Loucy (cell line): ENCODE data around the gene PLPP3.

ENCODE experiments used
- H2AFZ ChIP-seq: fragments of 200-600 bp; sonication (generic); 2 replicates; pipeline ENCODE4 v1.6.0; 2016; ENCODE audit warnings: antibody characterized with exemption, mild to moderate bottlenecking, low read length, moderate library complexity
- H3F3A ChIP-seq: fragments of 200-600 bp; 2 replicates; pipeline ENCODE4 v1.6.0; 2016; ENCODE audit warnings: antibody characterized with exemption, low read depth, mild to moderate bottlenecking
- H3K27me3 ChIP-seq: fragments of 200-600 bp; sonication (generic); 2 replicates; pipeline ENCODE4 v1.6.1; 2014; ENCODE audit warnings: low read length, mild to moderate bottlenecking; ENCODE audit not compliant: insufficient read depth, poor library complexity, severe bottlenecking
- H3K36me3 ChIP-seq: fragments of 200-600 bp; sonication (generic); 2 replicates; pipeline ENCODE4 v1.6.1; 2016; ENCODE audit warnings: low read length; ENCODE audit not compliant: insufficient read depth
- H3K4me1 ChIP-seq: fragments of 200-600 bp; sonication (generic); 2 replicates; pipeline ENCODE4 v1.5.1; 2014; ENCODE audit warnings: low read length, mild to moderate bottlenecking; ENCODE audit not compliant: insufficient read depth, poor library complexity, severe bottlenecking
- H3K4me2 ChIP-seq: fragments of 200-600 bp; sonication (generic); 2 replicates; pipeline ENCODE4 v1.6.0; 2014; ENCODE audit warnings: antibody characterized with exemption, low read length, low read depth, mild to moderate bottlenecking; ENCODE audit not compliant: poor library complexity, severe bottlenecking
- H3K4me3 ChIP-seq: fragments of 200-600 bp; sonication (generic); 2 replicates; pipeline ENCODE4 v1.5.1; 2014; ENCODE audit warnings: low read length, mild to moderate bottlenecking, mixed read lengths; ENCODE audit not compliant: poor library complexity, severe bottlenecking
- H3K79me2 ChIP-seq: fragments of 200-600 bp; sonication (generic); 2 replicates; pipeline ENCODE4 v1.6.1; 2014; ENCODE audit warnings: low read length; ENCODE audit not compliant: insufficient read depth
- H3K9ac ChIP-seq: fragments of 200-600 bp; sonication (generic); 2 replicates; pipeline ENCODE4 v1.6.0; 2014; ENCODE audit warnings: mild to moderate bottlenecking, low read depth, low read length, moderate library complexity; ENCODE audit not compliant: poor library complexity, severe bottlenecking
- H3K9me2 ChIP-seq: fragments of 200-600 bp; sonication (generic); replicated peaks from 2 replicates; pipeline ENCODE4 v1.6.1; 2016; ENCODE audit warnings: low read depth, low read length, mixed read lengths
- H3K9me3 ChIP-seq: fragments of 200-600 bp; sonication (generic); 2 replicates; pipeline ENCODE4 v1.6.1; 2014; ENCODE audit warnings: mild to moderate bottlenecking, antibody characterized with exemption, low read length, low read depth; ENCODE audit not compliant: insufficient read depth
- H4K20me1 ChIP-seq: fragments of 200-600 bp; sonication (generic); 2 replicates; pipeline ENCODE4 v1.6.0; 2014; ENCODE audit warnings: antibody characterized with exemption, low read length, mild to moderate bottlenecking; ENCODE audit not compliant: insufficient read depth, poor library complexity, severe bottlenecking
- EZH2phosphoT487 ChIP-seq: fragments of 200-600 bp; IDR thresholded peaks from 2 replicates; pipeline ENCODE4 v1.6.1; 2018; ENCODE audit warnings: antibody characterized with exemption, mild to moderate bottlenecking, moderate library complexity, borderline replicate concordance
- TF ChIP-seq, protein P1 (sequence below): fragments of 200-600 bp; sonication (generic); conservative IDR thresholded peaks from 2 replicates; pipeline ENCODE4 v1.5.1; 2014; ENCODE audit warnings: mild to moderate bottlenecking, antibody characterized with exemption, low read length

PLPP3 gene

DNA sequence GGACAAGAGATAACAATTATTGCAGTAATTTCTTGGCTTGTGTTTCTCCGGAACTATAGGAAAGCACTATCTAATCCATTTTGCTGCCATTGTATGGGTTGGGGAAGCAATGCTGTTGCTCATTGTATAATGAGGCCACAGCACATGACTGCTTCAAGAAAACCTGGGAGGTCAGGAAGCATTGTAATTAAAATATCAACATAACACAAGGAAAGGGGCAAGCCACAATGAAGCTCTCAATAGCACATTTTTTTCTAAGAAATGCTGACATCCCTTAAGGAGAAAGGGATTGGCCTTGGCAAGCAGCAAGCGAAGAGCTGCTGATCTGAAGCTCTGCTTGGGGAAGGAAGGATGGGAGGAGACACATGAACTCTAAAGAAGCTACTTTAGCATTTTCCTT is 44.0 kb downstream of the PLPP3 start:
- Histone ChIP-seq H3K9me2 (no peaks in the 10 kb centered on the region), H3K9ac (no peak overlapping the region), H2AFZ (no peak overlapping the region), H3K4me1 (no peaks in the 10 kb centered on the region), H3K27me3 (no peaks in the 10 kb centered on the region), H4K20me1 (no peaks in the 10 kb centered on the region), H3K36me3 (no peaks in the 10 kb centered on the region), H3K79me2 (no peaks in the 10 kb centered on the region), H3F3A (no peaks in the 10 kb centered on the region), H3K9me3 (no peaks in the 10 kb centered on the region; the same call in 1 of the 2 replicates), H3K4me2 (no peak overlapping the region), H3K4me3 (no peak overlapping the region)
- TF ChIP-seq EZH2phosphoT487, result no peak
- TF ChIP-seq, protein P1, sequence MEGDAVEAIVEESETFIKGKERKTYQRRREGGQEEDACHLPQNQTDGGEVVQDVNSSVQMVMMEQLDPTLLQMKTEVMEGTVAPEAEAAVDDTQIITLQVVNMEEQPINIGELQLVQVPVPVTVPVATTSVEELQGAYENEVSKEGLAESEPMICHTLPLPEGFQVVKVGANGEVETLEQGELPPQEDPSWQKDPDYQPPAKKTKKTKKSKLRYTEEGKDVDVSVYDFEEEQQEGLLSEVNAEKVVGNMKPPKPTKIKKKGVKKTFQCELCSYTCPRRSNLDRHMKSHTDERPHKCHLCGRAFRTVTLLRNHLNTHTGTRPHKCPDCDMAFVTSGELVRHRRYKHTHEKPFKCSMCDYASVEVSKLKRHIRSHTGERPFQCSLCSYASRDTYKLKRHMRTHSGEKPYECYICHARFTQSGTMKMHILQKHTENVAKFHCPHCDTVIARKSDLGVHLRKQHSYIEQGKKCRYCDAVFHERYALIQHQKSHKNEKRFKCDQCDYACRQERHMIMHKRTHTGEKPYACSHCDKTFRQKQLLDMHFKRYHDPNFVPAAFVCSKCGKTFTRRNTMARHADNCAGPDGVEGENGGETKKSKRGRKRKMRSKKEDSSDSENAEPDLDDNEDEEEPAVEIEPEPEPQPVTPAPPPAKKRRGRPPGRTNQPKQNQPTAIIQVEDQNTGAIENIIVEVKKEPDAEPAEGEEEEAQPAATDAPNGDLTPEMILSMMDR, result no peak

DNA sequence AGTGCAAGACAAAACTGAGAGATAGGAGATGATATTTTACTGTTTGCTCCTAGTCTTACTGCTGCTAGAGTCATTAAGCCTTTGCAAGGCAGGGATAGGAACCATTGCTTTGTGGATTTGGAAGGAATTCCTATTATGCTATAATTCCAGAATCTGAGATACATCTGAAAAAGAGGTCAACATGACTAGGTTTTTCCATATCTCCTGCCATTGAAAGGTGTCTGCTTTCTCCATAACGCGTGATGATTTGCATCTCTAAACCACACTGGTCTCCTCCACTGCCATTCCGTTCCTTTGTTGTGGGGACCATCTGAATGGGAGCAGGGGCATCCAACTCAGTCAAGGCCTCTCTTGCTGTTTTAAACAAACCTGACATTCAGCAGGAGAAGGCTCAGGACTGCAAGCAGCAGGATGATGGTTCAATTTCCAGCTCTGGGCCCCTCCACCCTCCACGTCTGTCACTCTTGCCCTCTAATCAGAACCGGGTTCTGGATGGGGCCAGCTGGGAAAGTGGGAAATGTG is 45.2 kb downstream of the PLPP3 start:
- TF ChIP-seq, protein P1, result no peak
- TF ChIP-seq EZH2phosphoT487, result no peak
- Histone ChIP-seq H4K20me1 (no peaks in the 10 kb centered on the region), H3K9me2 (no peaks in the 10 kb centered on the region), H3K27me3 (no peaks in the 10 kb centered on the region), H2AFZ (no peak overlapping the region), H3K4me1 (no peaks in the 10 kb centered on the region), H3K79me2 (no peaks in the 10 kb centered on the region), H3F3A (no peaks in the 10 kb centered on the region), H3K9ac (no peak overlapping the region), H3K4me3 (no peak overlapping the region), H3K36me3 (no peaks in the 10 kb centered on the region), H3K9me3 (no peaks in the 10 kb centered on the region; the same call in 1 of the 2 replicates), H3K4me2 (no peak overlapping the region)

DNA sequence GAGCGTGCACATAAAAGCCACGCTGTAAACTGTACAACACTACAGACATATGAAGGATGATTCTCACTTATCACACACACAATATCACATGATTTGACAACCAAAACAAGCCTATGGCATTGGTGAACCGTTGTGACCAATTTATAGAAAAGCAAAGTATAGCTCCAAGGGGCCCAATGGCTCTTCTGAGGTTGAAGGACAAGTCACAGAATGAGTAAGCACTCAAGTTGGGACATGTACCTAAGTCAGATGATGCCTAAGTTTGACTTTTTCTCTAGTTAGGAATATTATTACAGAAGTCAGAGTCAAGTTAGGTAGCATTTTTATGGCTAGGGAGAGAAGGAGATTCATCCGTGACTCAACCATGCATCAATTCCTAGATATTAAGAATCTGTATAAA is 45.7 kb downstream of the PLPP3 start:
- no peaks in the 10 kb centered on the region; the same call in 1 of the 2 replicates for H3K9me3 ChIP-seq
- H3K9me2 ChIP-seq, result no peaks in the 10 kb centered on the region
- H3K27me3 ChIP-seq, result no peaks in the 10 kb centered on the region
- no peaks in the 10 kb centered on the region for H3K36me3 ChIP-seq
- no peaks in the 10 kb centered on the region for H3K4me1 ChIP-seq
- H2AFZ ChIP-seq, result no peak overlapping the region
- no peak for TF ChIP-seq EZH2phosphoT487
- TF ChIP-seq, protein P1, result no peak
- no peaks in the 10 kb centered on the region for H3F3A ChIP-seq
- H3K4me2 ChIP-seq, result no peak overlapping the region
- no peaks in the 10 kb centered on the region for H4K20me1 ChIP-seq
- no peaks in the 10 kb centered on the region for H3K79me2 ChIP-seq
- H3K9ac ChIP-seq, result no peak overlapping the region
- H3K4me3 ChIP-seq, result no peak overlapping the region
